MCF 10A (cell line): ENCODE data around the gene XYLB. TPM values are rescaled to one million over a fixed set of nuclear protein-coding genes. Genes with fewer than 3 reads are reported as not detected.
"Not testable (repeated sequence)": the region's sequence is repeated elsewhere in the genome, so short reads cannot be mapped to it uniquely, and the experiment has no call there.

ENCODE experiments used
- BruUV-seq: library from RNA; stranded (reverse); fragments of 400-500 nt; replicated peaks from 2 replicates; lab custom pipeline; 2021; lab: Mats Ljungman, UMichigan
- CTCF ChIA-PET: fragments of 300-600 bp; sonication (Branson Sonifier 250); formaldehyde crosslinking; extraction: SDS; loops from one replicate; lab custom pipeline; 2021; ENCODE audit warnings: antibody characterized with exemption, inconsistent platforms; lab: Yijun Ruan, JAX
- POLR2A ChIA-PET: fragments of 300-600, 350-650 bp; sonication (Branson Sonifier 250); formaldehyde crosslinking; extraction: SDS; loops from one replicate; lab custom pipeline; 2020; ENCODE audit warnings: antibody characterized with exemption, inconsistent platforms; lab: Yijun Ruan, JAX
- DNase-seq: peaks from one replicate; pipeline ENCODE4 v3.0.0-alpha.2; 2018; ENCODE audit not compliant: unreplicated experiment
- H3K27ac Mint-ChIP-seq: one replicate; pipeline ENCODE4 v1.8.0; 2022; ENCODE audit warnings: mild to moderate bottlenecking, low read depth, mixed read lengths; ENCODE audit not compliant: unreplicated experiment
- H3K27me3 Mint-ChIP-seq: one replicate; pipeline ENCODE4 v1.8.0; 2022; ENCODE audit warnings: mixed read lengths; ENCODE audit not compliant: insufficient read depth, unreplicated experiment
- H3K36me3 Mint-ChIP-seq: one replicate; pipeline ENCODE4 v1.8.0; 2022; ENCODE audit warnings: mild to moderate bottlenecking, moderate library complexity, mixed read lengths; ENCODE audit not compliant: insufficient read depth, unreplicated experiment
- H3K4me1 Mint-ChIP-seq: one replicate; pipeline ENCODE4 v1.8.0; 2022; ENCODE audit warnings: mixed read lengths; ENCODE audit not compliant: insufficient read depth, unreplicated experiment
- H3K4me3 Mint-ChIP-seq: one replicate; pipeline ENCODE4 v1.8.0; 2022; ENCODE audit warnings: mild to moderate bottlenecking, moderate library complexity, mixed read lengths; ENCODE audit not compliant: unreplicated experiment
- H3K9me3 Mint-ChIP-seq: one replicate; pipeline ENCODE4 v1.8.0; 2022; ENCODE audit warnings: mixed read lengths; ENCODE audit not compliant: unreplicated experiment
- CTCF ChIP-seq: fragments of 200-600 bp; IDR thresholded peaks from one replicate; pipeline ENCODE4 v1.8.0; 2022; ENCODE audit warnings: antibody characterized with exemption, mild to moderate bottlenecking; ENCODE audit not compliant: unreplicated experiment
- intact Hi-C: fragments of 100-400 bp; cut with micrococcal nuclease; formaldehyde crosslinking; loops from 2 replicates; pipeline ENCODE4 v1.14.1; 2022
- total RNA-seq: library from RNA; stranded (reverse); gene quantifications from 2 replicates; pipeline ENCODE4 v1.2.3, GENCODE V29; 2022

Gene XYLB
- total RNA-seq, 1 experiment from 2014 or later, result 6.6 TPM

GRCh38 chr3:38411591-38411990 is 65.0 kb downstream of the XYLB start:
- H3K27ac Mint-ChIP-seq, result no peak overlapping the region
- POLR2A ChIA-PET, result interaction anchor here (0.7 kb wide), 2 partner anchors 59 to 1408 kb away, joined by 3 read pairs; no protein-coding TSS in a partner anchor
- H3K27me3 Mint-ChIP-seq, result no peaks in the 10 kb centered on the region
- TF ChIP-seq CTCF, result no peak
- no peaks in the 10 kb centered on the region for H3K4me1 Mint-ChIP-seq
- no peak for DNase-seq
- CTCF ChIA-PET, result interaction anchor here (0.9 kb wide), 1 partner anchor 68 kb away, joined by 7 read pairs; no protein-coding TSS in a partner anchor
- no peak overlapping the region for H3K4me3 Mint-ChIP-seq
- no peaks in the 10 kb centered on the region for H3K9me3 Mint-ChIP-seq
- no TSS peak for BruUV-seq
- H3K36me3 Mint-ChIP-seq, result peaks cover 12% of the 10 kb centered on the region
- intact Hi-C loops, result no loop called here

- H3K27me3 Mint-ChIP-seq, POLR2A ChIA-PET, DNase-seq, BruUV-seq, H3K4me1 Mint-ChIP-seq, H3K36me3 Mint-ChIP-seq, intact Hi-C loops, H3K27ac Mint-ChIP-seq, H3K4me3 Mint-ChIP-seq, H3K9me3 Mint-ChIP-seq, CTCF ChIA-PET: not testable (repeated sequence)
Observed at GRCh38 chr3:38420758-38421157, 74.2 kb downstream of the XYLB start.

- CTCF ChIA-PET, result no interaction called here
- POLR2A ChIA-PET, result no interaction called here
- Mint-ChIP-seq H3K36me3 (no peaks in the 10 kb centered on the region), H3K4me3 (no peak overlapping the region), H3K4me1 (no peaks in the 10 kb centered on the region), H3K27ac (no peak overlapping the region), H3K27me3 (no peaks in the 10 kb centered on the region), H3K9me3 (no peaks in the 10 kb centered on the region)
- no TSS peak for BruUV-seq
- intact Hi-C loops, result no loop called here
- TF ChIP-seq CTCF, result no peak
- DNase-seq, result no peak
Observed at GRCh38 chr3:38421679-38422336, 75.2 kb downstream of the XYLB start.

GRCh38 chr3:38426798-38427426 is 80.3 kb downstream of the XYLB start:
- H3K4me3 Mint-ChIP-seq, intact Hi-C loops, H3K27me3 Mint-ChIP-seq, CTCF ChIA-PET, H3K27ac Mint-ChIP-seq, DNase-seq, H3K4me1 Mint-ChIP-seq, H3K9me3 Mint-ChIP-seq, BruUV-seq, H3K36me3 Mint-ChIP-seq: not testable (repeated sequence)
- POLR2A ChIA-PET, result interaction anchor here (2.4 kb wide), 1 partner anchor 23 kb away, joined by 5 read pairs; no protein-coding TSS in a partner anchor

GRCh38 chr3:38432871-38433658 is 86.5 kb downstream of the XYLB start:
- peaks cover 24% of the 10 kb centered on the region for H3K9me3 Mint-ChIP-seq
- H3K36me3 Mint-ChIP-seq, H3K27ac Mint-ChIP-seq, H3K27me3 Mint-ChIP-seq, intact Hi-C loops, POLR2A ChIA-PET, H3K4me3 Mint-ChIP-seq, H3K4me1 Mint-ChIP-seq, BruUV-seq, DNase-seq: not testable (repeated sequence)
- CTCF ChIA-PET, result interaction anchor here (0.6 to 1.1 kb wide), 2 partner anchors 87 to 567 kb away, joined by 3 read pairs; no protein-coding TSS in a partner anchor

- POLR2A ChIA-PET, H3K4me3 Mint-ChIP-seq, H3K4me1 Mint-ChIP-seq, H3K27ac Mint-ChIP-seq, DNase-seq, intact Hi-C loops, H3K27me3 Mint-ChIP-seq, H3K36me3 Mint-ChIP-seq, BruUV-seq: not testable (repeated sequence)
- H3K9me3 Mint-ChIP-seq, result peaks cover 24% of the 10 kb centered on the region
- CTCF ChIA-PET, result interaction anchor here (0.6 kb wide), 1 partner anchor 87 kb away, joined by 3 read pairs; no protein-coding TSS in a partner anchor
Observed at GRCh38 chr3:38433661-38434060, 87.1 kb downstream of the XYLB start.

GRCh38 chr3:38438436-38439069 is 92.0 kb downstream of the XYLB start:
- intact Hi-C loops, H3K36me3 Mint-ChIP-seq, H3K27me3 Mint-ChIP-seq, H3K27ac Mint-ChIP-seq, H3K4me1 Mint-ChIP-seq, BruUV-seq, POLR2A ChIA-PET, H3K4me3 Mint-ChIP-seq: not testable (repeated sequence)
- CTCF ChIA-PET, result interaction anchor here (0.6 to 1.4 kb wide), 3 partner anchors 32 to 92 kb away, joined by 3 to 5 read pairs (median 3); partner anchors contain the start of genes EXOG and XYLB
- peaks cover 18% of the 10 kb centered on the region for H3K9me3 Mint-ChIP-seq
- DNase-seq, result peak; percentile 21
